ENCODE results near the gene MYO5A.
A peak's percentile ranks its signal among the peaks of the same experiment; 100 is the strongest.

The MYO5A gene

GRCh38 chr15:52290800-52291199 is 237.9 kb downstream of the MYO5A start:
- ChIA-PET POLR2A (interaction anchor here (0.7 kb wide), 1 partner anchor 566 kb away, joined by 4 read pairs; no protein-coding TSS in a partner anchor), CTCF (interaction anchor here (0.6 to 0.7 kb wide), 2 partner anchors 383 to 389 kb away, joined by 3 read pairs; no protein-coding TSS in a partner anchor)
- no peak for TF ChIP-seq ZNF354C (tag by site-specific recombination; IDR thresholded peaks at IDR 0.05; ENCODE audit: borderline replicate concordance, low read depth)
- TF ChIP-seq ZNF112 (tag by site-specific recombination; IDR thresholded peaks at IDR 0.05) = no peak
- no peak for TF ChIP-seq ZNF600 (tag by site-specific recombination; IDR thresholded peaks at IDR 0.05)
- no peak for TF ChIP-seq ZNF223 (tag by site-specific recombination; IDR thresholded peaks at IDR 0.05)
- TF ChIP-seq OSR2 (tag by site-specific recombination; IDR thresholded peaks at IDR 0.05) = no peak
- no peak for TF ChIP-seq ZNF843 (tag by site-specific recombination; IDR thresholded peaks at IDR 0.05)
- TF ChIP-seq ZNF610 (tag by site-specific recombination; IDR thresholded peaks at IDR 0.05; ENCODE audit: borderline replicate concordance) = no peak
- TF ChIP-seq SP3 (tag by site-specific recombination; IDR thresholded peaks at IDR 0.05) = no peak
- no peak for TF ChIP-seq GLI2 (tag by site-specific recombination; IDR thresholded peaks at IDR 0.05; ENCODE audit: borderline replicate concordance, low read depth)
- Histone ChIP-seq H3K36me3 (ENCODE audit: control insufficient read depth in 2 of 2, insufficient read depth in 1 of 2, low read length in 2 of 2) (peaks cover 0 to 15% of the 10 kb centered on the region in 2 experiments; a peak in 2 of 3 replicates), H3K4me3 (ENCODE audit: low read depth, low read length) (no peak overlapping the region), H3K27ac (ENCODE audit: extremely low read depth, low read depth, low read length) (no peak overlapping the region), H3K4me1 (ENCODE audit: control insufficient read depth, insufficient read depth, low read length) (peaks cover 2% of the 10 kb centered on the region; the same call in 1 of the 2 replicates), H3K9me3 (ENCODE audit: control insufficient read depth, insufficient read depth, low read depth, low read length) (no peaks in the 10 kb centered on the region)

- no peaks in the 10 kb centered on the region for H3K9me3 ChIP-seq (ENCODE audit: control insufficient read depth, insufficient read depth, low read depth, low read length)
- no peak for TF ChIP-seq ZNF146 (tag by site-specific recombination; IDR thresholded peaks at IDR 0.05)
- POLR2A ChIA-PET = interaction anchor here (0.7 to 0.9 kb wide), 2 partner anchors 39 to 566 kb away, joined by 4 read pairs; no protein-coding TSS in a partner anchor
- H3K4me3 ChIP-seq (ENCODE audit: low read depth, low read length) = no peak overlapping the region
- H3K4me1 ChIP-seq (ENCODE audit: control insufficient read depth, insufficient read depth, low read length) = peaks cover 2% of the 10 kb centered on the region; the same call in 1 of the 2 replicates
- H3K27ac ChIP-seq (ENCODE audit: extremely low read depth, low read depth, low read length) = no peak overlapping the region
- CTCF ChIA-PET = interaction anchor here (0.6 to 0.7 kb wide), 2 partner anchors 384 to 389 kb away, joined by 3 read pairs; no protein-coding TSS in a partner anchor
- peaks cover 0 to 15% of the 10 kb centered on the region in 2 experiments; a peak in 2 of 3 replicates for H3K36me3 ChIP-seq (ENCODE audit: control insufficient read depth in 2 of 2, insufficient read depth in 1 of 2, low read length in 2 of 2)
Measured at GRCh38 chr15:52290329-52290728, 238.4 kb downstream of the MYO5A start.

GRCh38 chr15:52289629-52290081 is 239.0 kb downstream of the MYO5A start:
- Histone ChIP-seq H3K36me3 (ENCODE audit: control insufficient read depth in 2 of 2, insufficient read depth in 1 of 2, low read length in 2 of 2) (peaks cover 0 to 15% of the 10 kb centered on the region in 2 experiments; a peak in 2 of 3 replicates), H3K9me3 (ENCODE audit: control insufficient read depth, insufficient read depth, low read depth, low read length) (no peaks in the 10 kb centered on the region), H3K4me1 (ENCODE audit: control insufficient read depth, insufficient read depth, low read length) (peaks cover 2% of the 10 kb centered on the region; the same call in 1 of the 2 replicates), H3K27ac (ENCODE audit: extremely low read depth, low read depth, low read length) (no peak overlapping the region), H3K4me3 (ENCODE audit: low read depth, low read length) (no peak overlapping the region)
- POLR2A ChIA-PET = interaction anchor here (0.9 kb wide), 1 partner anchor 39 kb away, joined by 4 read pairs; no protein-coding TSS in a partner anchor
- TF ChIP-seq, protein P1, sequence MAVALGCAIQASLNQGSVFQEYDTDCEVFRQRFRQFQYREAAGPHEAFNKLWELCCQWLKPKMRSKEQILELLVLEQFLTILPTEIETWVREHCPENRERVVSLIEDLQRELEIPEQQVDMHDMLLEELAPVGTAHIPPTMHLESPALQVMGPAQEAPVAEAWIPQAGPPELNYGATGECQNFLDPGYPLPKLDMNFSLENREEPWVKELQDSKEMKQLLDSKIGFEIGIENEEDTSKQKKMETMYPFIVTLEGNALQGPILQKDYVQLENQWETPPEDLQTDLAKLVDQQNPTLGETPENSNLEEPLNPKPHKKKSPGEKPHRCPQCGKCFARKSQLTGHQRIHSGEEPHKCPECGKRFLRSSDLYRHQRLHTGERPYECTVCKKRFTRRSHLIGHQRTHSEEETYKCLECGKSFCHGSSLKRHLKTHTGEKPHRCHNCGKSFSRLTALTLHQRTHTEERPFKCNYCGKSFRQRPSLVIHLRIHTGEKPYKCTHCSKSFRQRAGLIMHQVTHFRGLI (tag by site-specific recombination; IDR thresholded peaks at IDR 0.05) = no peak
- no peak for TF ChIP-seq ZNF596 (tag by site-specific recombination; IDR thresholded peaks at IDR 0.05)
- TF ChIP-seq ZNF146 (tag by site-specific recombination; IDR thresholded peaks at IDR 0.05) = no peak
- no peak for TF ChIP-seq ZEB2 (tag by site-specific recombination; IDR thresholded peaks at IDR 0.05)
- TF ChIP-seq ZNF132 (tag by site-specific recombination; IDR thresholded peaks at IDR 0.05; ENCODE audit: borderline replicate concordance) = no peak
- 0 out of 2 replicates have a peak, but pooled peaks have one; percentile 11 for TF ChIP-seq EGR2 (tag by site-specific recombination; IDR thresholded peaks at IDR 0.05; ENCODE audit: low read depth)
- peak; percentile 41; the same call in 1 of the 2 replicates for TF ChIP-seq KLF1 (tag by site-specific recombination; IDR thresholded peaks at IDR 0.05)
- TF ChIP-seq, protein P2, sequence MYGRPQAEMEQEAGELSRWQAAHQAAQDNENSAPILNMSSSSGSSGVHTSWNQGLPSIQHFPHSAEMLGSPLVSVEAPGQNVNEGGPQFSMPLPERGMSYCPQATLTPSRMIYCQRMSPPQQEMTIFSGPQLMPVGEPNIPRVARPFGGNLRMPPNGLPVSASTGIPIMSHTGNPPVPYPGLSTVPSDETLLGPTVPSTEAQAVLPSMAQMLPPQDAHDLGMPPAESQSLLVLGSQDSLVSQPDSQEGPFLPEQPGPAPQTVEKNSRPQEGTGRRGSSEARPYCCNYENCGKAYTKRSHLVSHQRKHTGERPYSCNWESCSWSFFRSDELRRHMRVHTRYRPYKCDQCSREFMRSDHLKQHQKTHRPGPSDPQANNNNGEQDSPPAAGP (tag by site-specific recombination; IDR thresholded peaks at IDR 0.05) = 0 out of 2 replicates have a peak, but pooled peaks have one; percentile 28
- TF ChIP-seq ZNF585B (tag by site-specific recombination; IDR thresholded peaks at IDR 0.05) = no peak
- TF ChIP-seq ZNF133 (tag by site-specific recombination; IDR thresholded peaks at IDR 0.05) = no peak
- TF ChIP-seq, protein P3, sequence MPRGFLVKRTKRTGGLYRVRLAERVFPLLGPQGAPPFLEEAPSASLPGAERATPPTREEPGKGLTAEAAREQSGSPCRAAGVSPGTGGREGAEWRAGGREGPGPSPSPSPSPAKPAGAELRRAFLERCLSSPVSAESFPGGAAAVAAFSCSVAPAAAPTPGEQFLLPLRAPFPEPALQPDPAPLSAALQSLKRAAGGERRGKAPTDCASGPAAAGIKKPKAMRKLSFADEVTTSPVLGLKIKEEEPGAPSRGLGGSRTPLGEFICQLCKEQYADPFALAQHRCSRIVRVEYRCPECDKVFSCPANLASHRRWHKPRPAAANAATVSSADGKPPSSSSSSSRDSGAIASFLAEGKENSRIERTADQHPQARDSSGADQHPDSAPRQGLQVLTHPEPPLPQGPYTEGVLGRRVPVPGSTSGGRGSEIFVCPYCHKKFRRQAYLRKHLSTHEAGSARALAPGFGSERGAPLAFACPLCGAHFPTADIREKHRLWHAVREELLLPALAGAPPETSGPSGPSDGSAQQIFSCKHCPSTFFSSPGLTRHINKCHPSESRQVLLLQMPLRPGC (tag by site-specific recombination; IDR thresholded peaks at IDR 0.05) = no peak
- no peak for TF ChIP-seq ZNF155 (tag by site-specific recombination; IDR thresholded peaks at IDR 0.05)
- no peak for TF ChIP-seq ZNF600 (tag by site-specific recombination; IDR thresholded peaks at IDR 0.05)
- no peak for TF ChIP-seq SCRT2 (tag by site-specific recombination; IDR thresholded peaks at IDR 0.05)
- no peak for TF ChIP-seq KLF8 (tag by site-specific recombination; IDR thresholded peaks at IDR 0.05)
- TF ChIP-seq ZNF830 (tag by site-specific recombination; IDR thresholded peaks at IDR 0.05; ENCODE audit: low read depth) = no peak
- TF ChIP-seq ZNF394 (tag by site-specific recombination; IDR thresholded peaks at IDR 0.05; ENCODE audit: borderline replicate concordance) = peak; percentile 51; the same call in 1 of the 2 replicates
- TF ChIP-seq MYNN (tag by site-specific recombination; IDR thresholded peaks at IDR 0.05; ENCODE audit: borderline replicate concordance) = no peak
- no peak for TF ChIP-seq YY2 (tag by site-specific recombination; IDR thresholded peaks at IDR 0.05)
- no peak for TF ChIP-seq ZNF10 (tag by site-specific recombination; IDR thresholded peaks at IDR 0.05)
- CTCF ChIA-PET = no interaction called here

Data from HEK293 (cell line).